ENCODE measurements around the gene SF3B2.

GRCh38 chr11:66076561-66076960, 24.4 kb downstream of the SF3B2 start:
- TF ChIP-seq CTCF (IDR thresholded peaks at IDR 0.05 in 8 of 11, conservative IDR thresholded peaks at IDR 0.05 in 3 of 11): no peak
- no peak for TF ChIP-seq POLR2A (IDR thresholded peaks at IDR 0.05)
- TF ChIP-seq POLR2AphosphoS5 (IDR thresholded peaks at IDR 0.05): no peak

Measured in spleen (tissue), 7 donors.